ENCODE results near the gene HELLS.

- no peak for TF ChIP-seq TCF12 (IDR thresholded peaks at IDR 0.05; ENCODE audit: low read depth)
- no peak for TF ChIP-seq CEBPB (IDR thresholded peaks at IDR 0.05)
- TF ChIP-seq USF1 (IDR thresholded peaks at IDR 0.05) = no peak
- TF ChIP-seq YY1 (IDR thresholded peaks at IDR 0.05; ENCODE audit: low read depth) = no peak
- no peak for TF ChIP-seq REST (IDR thresholded peaks at IDR 0.05; ENCODE audit: low read depth)
- no peak for TF ChIP-seq EP300 (IDR thresholded peaks at IDR 0.05; ENCODE audit: borderline replicate concordance)
- TF ChIP-seq NFIC (IDR thresholded peaks at IDR 0.05) = no peak
- no peak for TF ChIP-seq TEAD4 (IDR thresholded peaks at IDR 0.05)
Measured at GRCh38 chr10:94496010-94496409, 49.6 kb upstream of the HELLS start.

Measured in Ishikawa (cell line).